ENCODE measurements around the gene MYLK.
A peak's percentile ranks its signal among the peaks of the same experiment; 100 is the strongest.
"Not testable (repeated sequence)": the region's sequence is repeated elsewhere in the genome, so short reads cannot be mapped to it uniquely, and the experiment has no call there.

Gene MYLK

DNA sequence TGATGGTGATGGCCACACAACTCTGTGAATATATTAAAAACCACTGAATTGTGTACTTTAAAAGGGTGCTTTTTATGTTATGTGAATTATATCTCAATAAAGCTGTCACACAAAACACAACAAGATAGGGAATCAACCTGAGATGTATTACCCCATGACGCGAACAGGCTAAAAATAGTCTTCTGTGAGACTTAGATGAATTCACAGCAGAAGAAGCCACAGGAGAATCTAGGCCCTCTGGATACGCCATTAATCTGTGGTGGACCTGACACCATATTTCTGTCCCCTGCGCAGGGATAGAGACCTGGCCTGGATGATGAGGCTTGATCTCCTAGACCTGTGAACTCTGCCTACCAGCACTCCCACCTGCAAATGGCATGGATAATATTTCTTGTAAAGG, 153.3 kb downstream of the MYLK start:
- FAIRE-seq (no peak), DNase-seq (ENCODE audit: insufficient read length, low spot score) (no peak)

DNA sequence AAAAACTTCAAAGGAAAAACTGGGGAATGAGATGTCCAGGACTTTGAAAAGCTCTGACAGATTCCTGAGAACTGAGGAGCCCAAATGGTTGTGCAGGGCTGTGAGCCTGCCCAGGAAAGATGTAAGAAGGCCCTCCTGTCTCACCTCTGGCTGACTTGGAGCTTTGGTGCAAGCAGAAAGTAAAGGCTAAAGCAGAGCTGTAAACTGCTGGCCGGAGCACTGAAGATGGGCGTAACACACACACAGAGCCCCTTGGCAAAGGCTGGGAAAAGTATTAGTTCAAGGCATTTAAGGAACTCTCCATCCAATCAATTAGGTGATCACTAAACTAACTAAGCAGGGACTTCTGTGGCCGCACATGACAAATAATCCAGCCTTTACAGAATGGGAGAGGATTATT, 155.1 kb downstream of the MYLK start:
- no peak for FAIRE-seq

DNA sequence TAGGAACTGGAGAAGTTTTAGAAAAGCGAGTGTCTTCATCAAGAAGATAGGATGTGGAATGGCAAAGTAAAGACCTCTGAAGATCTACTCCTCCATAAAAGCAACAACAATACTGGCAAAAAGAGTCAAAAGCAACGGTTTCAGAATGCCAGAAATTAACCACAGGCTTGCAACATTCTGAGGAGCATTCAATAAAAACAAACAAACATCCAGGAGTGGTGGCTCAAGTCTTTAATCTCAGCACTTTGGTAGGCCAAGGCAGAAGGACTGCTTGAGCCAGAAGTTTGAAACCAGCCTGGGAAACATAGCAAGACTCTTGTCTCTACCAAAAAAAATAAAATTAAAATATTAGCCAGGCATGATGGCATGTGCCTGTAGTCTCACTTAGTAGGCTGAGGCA, 156.1 kb downstream of the MYLK start:
- FAIRE-seq: no peak

More for the DNA sequence above, 155.1 kb downstream of the MYLK start:
- no peak for DNase-seq (ENCODE audit: insufficient read length, low spot score)

DNA sequence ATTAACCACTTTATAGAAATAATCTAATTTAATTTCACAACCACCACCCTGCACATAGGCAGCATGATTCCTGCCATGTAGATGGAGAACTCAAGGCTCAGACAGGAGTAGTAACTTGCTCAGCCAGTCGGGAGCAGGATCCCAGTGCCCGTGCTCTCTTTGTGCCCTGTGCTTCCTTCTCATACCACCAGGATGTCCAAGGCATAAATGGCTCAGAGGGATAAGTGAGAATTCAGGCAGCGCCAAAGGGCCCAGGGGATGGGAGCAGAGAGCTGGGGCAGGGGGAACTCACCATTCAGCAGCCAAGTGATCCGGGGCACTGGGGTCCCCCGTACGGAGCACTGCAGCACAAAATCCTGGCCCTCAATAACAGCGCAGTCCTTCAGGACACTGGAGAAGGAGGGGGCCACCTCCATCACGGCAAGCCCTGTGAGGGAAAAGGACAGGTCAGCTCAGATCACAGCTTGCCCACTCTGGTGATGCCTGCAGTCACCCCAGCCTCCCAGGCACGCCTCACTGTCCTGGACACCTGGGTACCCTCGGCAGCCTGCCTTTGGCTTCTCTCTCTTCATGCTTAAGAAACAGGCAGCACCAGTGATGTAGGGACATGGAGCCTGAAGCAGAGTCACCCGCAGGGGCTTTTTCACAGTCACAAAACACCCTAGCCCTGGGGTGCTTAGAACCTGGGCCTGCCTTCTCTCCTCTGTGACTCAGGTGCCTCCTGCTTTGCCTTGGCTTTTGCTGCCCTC, 158.3 kb downstream of the MYLK start:
- no peak for FAIRE-seq
- DNase-seq (ENCODE audit: insufficient read length, low spot score): no peak

More for the DNA sequence above, 156.1 kb downstream of the MYLK start:
- no peak for DNase-seq (ENCODE audit: insufficient read length, low spot score)

DNA sequence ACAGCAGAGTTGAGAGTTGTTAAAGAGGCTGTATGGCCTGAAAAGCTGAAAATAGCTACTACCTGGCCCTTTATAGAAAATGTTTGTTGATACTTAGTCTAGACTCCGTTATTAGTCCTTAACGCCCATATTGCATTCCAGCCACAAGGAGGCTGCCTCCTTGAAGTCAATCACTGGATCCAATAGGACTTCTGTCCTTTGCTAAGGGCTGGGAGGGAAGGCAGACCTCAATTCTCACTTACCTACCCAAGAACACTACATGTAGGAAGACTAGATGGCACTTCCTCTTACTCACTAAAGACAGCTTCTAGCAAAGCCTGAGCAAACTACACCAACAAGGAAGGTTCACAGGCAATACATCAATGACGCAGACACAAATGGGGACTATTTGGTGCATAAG, 159.8 kb downstream of the MYLK start:
- FAIRE-seq: no peak
- no peak for DNase-seq (ENCODE audit: insufficient read length, low spot score)

DNA sequence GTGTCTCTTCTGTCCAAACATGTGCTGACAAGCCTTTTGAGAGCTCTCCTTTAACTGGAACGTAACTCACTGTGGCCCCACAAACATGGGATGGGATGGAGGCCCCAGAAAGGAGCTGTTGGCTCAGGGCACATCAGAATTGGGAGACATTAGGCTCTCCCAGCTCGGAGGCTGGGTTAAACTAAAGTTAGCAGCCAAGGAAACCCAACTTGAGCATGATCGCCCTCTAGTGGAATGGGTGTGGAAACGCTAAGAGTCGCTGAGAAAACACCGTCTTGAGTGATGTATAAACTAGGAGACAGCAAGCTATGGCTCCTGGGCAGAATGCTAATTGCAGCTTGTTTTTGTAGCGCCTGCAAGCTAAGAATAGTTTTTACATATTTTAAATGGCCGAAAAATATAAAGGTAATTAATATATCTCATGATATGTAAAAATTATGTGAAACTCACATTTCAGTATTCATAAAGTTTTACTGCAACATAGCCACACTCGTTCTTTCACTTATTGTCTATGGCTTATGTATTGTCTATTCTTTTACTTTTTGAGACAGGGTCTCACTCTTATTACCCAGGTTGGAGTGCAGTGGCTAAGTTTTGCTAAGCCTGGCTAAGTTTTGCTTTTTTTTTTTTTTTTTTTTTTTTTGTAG, 160.5 kb downstream of the MYLK start:
- DNase-seq (ENCODE audit: insufficient read length, low spot score) (peak; percentile 67), FAIRE-seq (peak; percentile 92)

DNA sequence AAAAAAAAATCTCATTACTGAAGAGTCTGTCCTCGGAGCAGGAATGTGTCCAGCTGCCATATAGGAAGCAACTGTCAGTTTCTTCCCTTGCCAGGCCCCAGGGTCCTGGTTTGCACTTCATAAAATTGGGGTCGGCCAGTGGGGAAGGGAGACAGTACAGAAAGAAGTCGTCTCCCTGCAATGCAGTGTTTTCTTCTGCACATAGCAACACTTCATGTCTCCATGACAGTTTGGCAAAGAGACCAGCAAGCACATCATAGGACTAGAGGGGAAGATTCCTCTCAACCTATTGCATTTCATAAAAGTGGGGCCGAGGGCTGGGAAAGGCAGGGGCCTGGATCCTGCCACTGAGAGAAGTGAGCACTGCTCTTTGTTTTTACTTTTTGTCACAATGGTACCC, 161.1 kb downstream of the MYLK start:
- DNase-seq (ENCODE audit: insufficient read length, low spot score): no peak
- FAIRE-seq: no peak

DNA sequence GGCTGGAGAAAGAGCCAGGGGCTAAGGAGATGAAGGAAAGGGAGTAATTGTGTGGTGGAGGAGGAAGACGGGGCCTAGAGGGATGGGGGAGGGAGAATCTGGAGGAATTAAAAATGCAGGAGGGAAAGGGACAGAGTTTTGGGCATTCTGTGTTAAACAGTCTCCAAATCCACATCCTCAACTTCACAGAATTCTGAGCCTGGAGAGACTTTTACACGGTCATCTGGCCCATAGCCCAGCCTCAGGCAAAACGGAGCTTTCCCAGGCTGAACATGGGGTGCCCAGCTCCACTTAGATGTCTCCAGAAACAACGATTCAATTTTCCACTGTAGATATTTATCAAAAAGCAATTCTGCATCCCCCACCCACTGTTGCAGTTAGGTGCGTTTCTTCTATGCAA, 161.7 kb downstream of the MYLK start:
- no peak for FAIRE-seq
- no peak for DNase-seq (ENCODE audit: insufficient read length, low spot score)

DNA sequence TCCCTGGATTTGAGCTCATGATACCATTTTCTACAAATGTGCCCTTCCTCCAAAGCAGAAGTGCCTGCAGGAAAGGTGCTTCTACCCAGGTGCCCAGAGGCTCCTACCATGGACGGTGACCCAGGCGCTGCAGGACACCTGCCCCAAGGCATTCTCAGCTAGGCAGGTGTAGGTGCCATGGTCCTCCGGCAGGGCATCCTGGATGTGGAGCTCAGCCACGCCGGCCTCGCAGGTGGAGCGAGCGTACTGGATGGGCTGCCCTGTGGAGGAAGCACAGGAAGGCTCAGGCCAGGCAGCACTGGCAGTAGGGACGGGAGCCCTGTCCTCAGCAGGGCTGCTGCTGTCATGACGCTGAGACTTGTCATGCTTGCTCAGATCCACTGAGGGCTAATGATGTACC, 162.1 kb downstream of the MYLK start:
- DNase-seq (ENCODE audit: insufficient read length, low spot score): no peak
- FAIRE-seq: no peak

DNA sequence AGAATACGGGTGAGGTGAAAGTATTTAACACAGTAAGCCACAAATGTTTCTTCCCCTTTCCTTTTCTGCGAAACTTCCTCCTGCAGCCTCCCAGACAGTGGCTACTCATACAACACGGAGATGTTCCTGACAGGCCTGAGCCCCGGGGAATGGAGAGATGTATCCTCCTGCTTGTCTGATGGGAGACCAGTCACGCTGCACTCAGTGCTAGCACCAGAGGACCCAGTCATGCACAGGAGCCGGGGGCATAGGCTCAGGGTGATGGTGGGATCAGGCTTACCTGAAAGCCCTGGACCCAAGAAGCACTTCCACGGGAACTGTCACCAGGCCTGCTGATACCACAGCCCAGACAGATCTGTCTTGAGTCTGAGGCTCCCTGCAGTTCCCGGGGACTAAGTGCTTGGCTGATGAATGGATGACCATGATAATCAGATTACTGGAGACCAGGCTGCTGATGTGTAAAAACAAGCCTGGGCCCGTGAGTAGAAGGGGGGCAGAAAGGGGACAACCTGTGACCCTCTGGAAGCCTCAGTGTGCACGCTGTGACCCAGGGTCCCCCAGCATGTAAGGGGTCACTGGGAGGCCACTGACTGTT, 162.9 kb downstream of the MYLK start:
- FAIRE-seq; DNase-seq (ENCODE audit: insufficient read length, low spot score): not testable (repeated sequence)

DNA sequence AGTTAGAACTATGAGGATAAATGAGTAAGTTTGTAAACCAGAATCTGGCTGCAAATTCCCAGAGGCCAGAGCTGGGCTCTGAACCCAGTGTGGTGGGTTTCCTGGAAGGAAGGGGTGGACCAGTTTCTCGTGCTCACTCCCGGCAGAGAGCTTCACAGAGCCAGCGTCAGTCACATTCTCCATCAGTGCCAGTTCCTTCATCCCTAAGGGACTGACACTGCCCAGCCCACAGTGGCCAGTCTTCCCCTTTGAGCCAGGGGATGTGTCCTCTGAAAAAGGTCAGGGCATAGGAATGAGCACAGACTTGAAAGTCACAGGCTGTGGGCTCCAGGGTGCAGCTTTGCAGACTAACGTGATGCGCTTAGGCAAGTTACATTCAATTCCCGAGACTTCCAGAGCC, 163.5 kb downstream of the MYLK start:
- FAIRE-seq (no peak), DNase-seq (ENCODE audit: insufficient read length, low spot score) (no peak)

DNA sequence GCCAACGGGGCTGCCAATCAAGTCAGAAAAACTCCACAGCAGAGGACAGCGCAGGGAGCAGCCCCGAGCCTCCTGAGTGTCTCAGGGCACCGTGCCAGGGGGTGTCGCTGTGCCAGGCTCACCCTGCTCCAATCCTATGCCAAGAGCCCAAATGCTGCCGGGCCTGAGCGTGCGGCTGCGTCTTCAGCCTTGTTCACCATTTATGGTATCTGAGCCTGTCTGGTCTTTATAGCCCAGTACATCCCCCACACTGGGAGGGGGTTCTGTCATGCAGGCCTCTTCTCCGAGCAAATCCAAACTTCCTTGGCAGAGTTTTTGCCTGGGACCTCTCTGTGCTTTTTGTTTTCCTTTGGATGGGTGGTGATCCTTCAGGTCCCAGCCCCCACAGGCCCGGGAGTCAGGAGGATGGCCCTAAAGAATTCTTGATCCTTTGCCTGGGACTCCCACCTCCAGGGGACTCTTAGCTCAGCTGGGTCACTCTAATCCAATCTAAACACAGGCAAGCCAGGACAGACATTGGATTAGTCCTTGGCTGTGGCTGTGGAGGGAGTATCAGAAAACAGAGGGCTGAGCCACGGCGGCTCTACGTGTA, 164.2 kb downstream of the MYLK start:
- FAIRE-seq (no peak), DNase-seq (ENCODE audit: insufficient read length, low spot score) (no peak)

DNA sequence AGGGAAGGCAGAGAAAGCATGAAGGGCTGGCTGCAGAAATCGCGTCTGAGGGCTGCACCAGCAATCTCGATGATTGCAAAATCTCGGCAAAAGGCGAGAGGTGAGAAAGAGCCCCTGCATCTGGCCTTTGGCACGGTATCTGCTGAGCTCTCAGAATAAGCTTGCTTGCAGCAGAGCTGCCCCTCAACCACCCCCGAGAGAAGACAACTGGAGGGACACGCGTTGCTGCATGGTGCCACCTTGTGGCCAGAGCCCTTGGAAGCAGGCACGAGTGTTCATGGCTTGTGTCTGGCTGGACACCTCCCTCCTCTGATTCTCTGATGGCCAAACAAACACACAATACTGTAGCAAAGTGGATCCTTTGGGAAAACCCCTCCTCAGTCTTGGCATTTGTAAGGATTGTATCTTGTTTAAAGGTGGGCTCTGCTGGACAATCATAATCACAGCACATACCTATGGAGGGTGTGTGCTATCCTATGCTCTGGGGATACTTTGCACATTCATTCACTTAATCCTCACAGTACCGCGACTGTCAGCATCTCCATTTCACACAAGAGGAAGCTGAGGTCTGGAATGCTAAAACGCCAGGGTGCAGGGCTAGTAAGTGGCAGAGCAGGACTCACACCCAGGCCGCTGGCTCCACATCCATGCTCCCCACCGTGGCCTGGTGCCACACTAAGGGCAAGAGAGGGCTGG, 164.9 kb downstream of the MYLK start:
- peak; percentile 16 for DNase-seq (ENCODE audit: insufficient read length, low spot score)
- FAIRE-seq: peak; percentile 90

DNA sequence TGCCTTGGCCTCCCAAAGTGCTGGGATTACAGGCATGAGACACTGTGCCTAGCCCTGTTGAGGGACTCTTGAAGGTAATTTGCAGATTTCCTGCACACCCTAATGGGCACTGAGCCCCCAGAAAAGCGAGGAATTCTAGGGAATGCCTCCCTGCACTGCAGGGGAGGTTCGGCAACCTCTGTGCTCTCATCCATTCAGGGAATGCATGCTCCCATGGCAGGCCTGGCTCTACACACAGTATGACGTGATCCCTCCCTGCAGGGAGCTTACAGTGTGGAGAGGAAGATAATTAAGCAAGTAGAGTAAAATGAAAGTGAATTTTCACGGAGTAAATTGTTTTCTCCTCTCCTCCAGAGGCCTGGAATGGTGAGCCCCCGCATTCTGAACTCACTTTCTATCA, 166.0 kb downstream of the MYLK start:
- FAIRE-seq (no peak), DNase-seq (ENCODE audit: insufficient read length, low spot score) (no peak)

DNA sequence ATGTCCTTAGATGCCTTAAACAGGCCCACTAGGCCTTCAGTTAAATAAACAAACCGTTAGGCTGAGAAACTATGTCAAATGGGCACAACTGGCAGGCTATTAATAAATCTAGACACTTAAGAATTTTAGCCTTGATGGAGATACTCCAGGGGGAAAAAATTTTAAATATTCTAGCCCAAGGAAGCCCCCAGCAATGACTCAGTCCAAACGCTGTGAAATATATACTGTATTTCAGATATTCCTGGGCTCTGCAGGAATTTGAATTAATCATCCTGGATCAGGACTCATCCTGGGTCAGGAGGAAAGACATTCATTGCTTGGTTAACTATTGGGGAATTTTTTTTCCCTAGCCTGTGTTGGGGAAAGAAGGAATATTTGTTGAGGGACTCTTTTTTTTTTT, 166.7 kb downstream of the MYLK start:
- not testable (repeated sequence) for DNase-seq (ENCODE audit: insufficient read length, low spot score); FAIRE-seq

DNA sequence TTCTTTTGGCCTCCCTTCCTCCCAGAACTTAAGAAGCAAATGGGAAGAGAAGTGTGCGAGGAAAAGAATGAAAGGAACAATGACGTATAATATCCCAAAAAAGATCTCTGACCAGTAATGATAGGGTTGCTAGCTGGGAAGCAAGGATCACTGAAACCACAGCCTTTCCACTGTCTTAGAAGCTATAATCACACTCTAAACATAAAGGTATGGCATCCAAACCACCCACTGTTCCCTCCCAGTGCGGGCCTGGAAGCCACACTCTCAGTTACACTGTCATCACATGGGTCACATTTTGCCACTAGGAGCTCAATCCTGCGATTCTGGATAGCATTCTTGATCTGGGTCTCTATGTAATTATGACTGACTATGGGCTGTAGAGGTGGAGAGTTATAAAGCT, 167.7 kb downstream of the MYLK start:
- no peak for FAIRE-seq

DNA sequence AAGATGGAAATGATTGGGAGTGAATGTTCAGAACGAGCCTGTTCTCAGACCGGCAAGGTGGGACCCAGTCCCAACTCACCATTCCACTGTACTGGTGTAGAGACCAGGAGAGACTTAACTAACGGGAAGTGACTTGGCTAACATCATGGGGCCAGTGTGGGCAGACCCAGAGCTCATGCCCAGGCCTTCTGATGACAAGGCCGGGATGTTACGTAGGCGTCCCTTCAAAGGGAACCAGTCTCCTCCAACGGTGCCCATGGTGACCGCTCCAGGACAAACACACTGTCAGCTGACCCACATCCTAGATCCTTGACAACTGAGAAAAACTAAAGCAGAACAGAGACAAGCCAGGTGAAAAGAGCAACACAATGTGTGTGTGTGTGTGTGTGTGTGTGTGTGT, 170.9 kb downstream of the MYLK start:
- FAIRE-seq: no peak

More for the DNA sequence above, 167.7 kb downstream of the MYLK start:
- no peak for DNase-seq (ENCODE audit: insufficient read length, low spot score)

DNA sequence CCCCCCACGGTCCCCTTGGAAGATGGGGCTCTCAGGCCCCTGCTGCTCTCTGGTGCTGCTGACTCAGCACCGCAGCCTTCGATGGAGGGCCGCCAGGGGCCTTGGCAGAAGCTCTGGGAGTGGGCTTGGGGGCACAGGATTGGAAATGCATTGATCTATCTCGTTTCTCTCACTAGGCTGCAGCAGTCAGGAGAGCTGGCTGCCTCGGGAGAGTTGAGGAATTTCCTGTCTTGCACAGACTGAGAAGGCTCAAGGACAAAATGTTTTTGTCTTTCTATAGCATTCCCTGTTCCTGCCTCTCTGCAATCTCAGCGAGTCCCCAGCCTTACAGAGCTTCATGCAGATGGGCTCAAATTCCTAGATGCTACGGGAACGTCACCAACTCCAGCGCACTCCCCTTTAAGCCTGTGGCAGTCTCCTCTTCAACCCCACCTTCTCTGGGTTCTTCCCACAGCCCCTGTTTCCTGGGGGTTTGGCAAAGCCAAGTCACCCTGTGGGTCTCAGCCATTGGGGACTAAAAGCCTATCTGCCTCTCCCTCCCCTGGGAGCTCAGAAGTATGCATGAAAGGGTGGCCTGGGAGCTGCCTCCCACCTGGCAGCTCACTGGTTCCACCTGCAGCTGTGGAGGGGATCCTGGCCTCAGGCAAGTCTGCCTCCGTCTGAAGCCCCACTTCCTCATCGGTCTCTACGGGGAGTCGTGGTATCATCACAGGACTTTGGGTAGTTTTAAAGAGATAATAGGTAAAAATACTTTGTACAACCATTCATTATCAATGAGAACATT, 171.9 kb downstream of the MYLK start:
- no peak for FAIRE-seq

More for the DNA sequence above, 170.9 kb downstream of the MYLK start:
- no peak for DNase-seq (ENCODE audit: insufficient read length, low spot score)

DNA sequence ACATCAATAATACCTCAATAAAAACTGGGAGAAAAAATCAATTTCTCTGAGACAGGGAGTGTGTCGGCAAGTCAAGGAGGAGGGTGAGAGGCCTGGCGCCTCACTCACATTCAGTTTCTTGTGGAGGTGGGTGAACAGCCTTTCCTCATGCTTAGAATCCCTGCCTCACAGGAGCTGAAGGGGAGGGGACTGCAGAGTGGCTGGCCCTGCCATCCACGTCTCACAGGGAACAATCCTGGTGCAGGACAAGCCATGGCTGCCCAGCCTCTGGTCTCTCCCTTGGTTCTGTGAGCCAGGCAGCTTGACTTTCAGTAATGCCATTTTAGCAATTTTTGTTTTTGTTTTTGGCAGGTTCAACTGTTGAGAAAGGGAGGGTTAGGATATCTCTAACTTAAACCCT, 172.8 kb downstream of the MYLK start:
- FAIRE-seq: no peak
- no peak for DNase-seq (ENCODE audit: insufficient read length, low spot score)

More for the DNA sequence above, 171.9 kb downstream of the MYLK start:
- DNase-seq (ENCODE audit: insufficient read length, low spot score): no peak

DNA sequence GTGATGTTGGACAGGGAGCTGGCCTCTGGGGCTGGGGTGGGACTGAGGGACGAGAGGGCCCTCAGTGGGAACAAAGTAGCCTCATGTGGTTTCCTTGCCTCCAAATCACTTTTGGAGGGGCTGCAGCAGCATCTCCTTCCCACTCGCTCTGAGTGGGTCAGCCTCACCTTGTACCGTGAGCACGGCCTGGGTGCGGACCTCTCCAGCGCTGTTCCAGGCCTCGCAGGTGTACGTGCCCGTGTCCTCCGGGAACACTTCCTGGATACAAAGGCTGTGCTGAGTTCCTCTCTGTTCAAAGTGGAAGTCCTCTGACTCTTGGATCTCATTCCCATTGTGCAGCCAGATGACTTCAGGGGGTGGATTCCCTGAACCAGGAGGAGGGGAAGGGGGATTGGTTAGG, 175.6 kb downstream of the MYLK start:
- FAIRE-seq: no peak
- no peak for DNase-seq (ENCODE audit: insufficient read length, low spot score)
